Adipocyte (in vitro differentiated cells): ENCODE measurements around the gene MOGAT2.
"Not testable (repeated sequence)": the region's sequence is repeated elsewhere in the genome, so short reads cannot be mapped to it uniquely, and the experiment has no call there.

Experiments used
- DNase-seq: peaks from one replicate; pipeline ENCODE4 v3.0.0-alpha.2; 2015; ENCODE audit warnings: low read depth
- H3K27me3 ChIP-seq: replicated peaks from 2 replicates; pipeline ENCODE4 v1.7.0; 2013; ENCODE audit warnings: mild to moderate bottlenecking, low read length, moderate library complexity; ENCODE audit not compliant: control insufficient read depth, insufficient read depth
- H3K36me3 ChIP-seq: 2 replicates; pipeline ENCODE4 v1.7.0; 2013; ENCODE audit warnings: low read length, mild to moderate bottlenecking, moderate library complexity; ENCODE audit not compliant: control insufficient read depth, insufficient read depth, severe bottlenecking
- H3K4me1 ChIP-seq: 2 replicates; pipeline ENCODE4 v1.7.0; 2013; ENCODE audit warnings: mild to moderate bottlenecking, low read length, moderate library complexity; ENCODE audit not compliant: control insufficient read depth, insufficient read depth
- H3K4me3 ChIP-seq: 2 replicates; pipeline ENCODE4 v1.7.0; 2013; ENCODE audit warnings: mild to moderate bottlenecking, low read length, moderate library complexity
- H3K9ac ChIP-seq: 2 replicates; pipeline ENCODE4 v1.7.0; 2013; ENCODE audit warnings: mild to moderate bottlenecking, low read length, moderate library complexity
- H3K9me3 ChIP-seq: 2 replicates; pipeline ENCODE4 v1.7.0; 2013; ENCODE audit warnings: mild to moderate bottlenecking, low read length, moderate library complexity; ENCODE audit not compliant: control insufficient read depth

MOGAT2 gene

DNA sequence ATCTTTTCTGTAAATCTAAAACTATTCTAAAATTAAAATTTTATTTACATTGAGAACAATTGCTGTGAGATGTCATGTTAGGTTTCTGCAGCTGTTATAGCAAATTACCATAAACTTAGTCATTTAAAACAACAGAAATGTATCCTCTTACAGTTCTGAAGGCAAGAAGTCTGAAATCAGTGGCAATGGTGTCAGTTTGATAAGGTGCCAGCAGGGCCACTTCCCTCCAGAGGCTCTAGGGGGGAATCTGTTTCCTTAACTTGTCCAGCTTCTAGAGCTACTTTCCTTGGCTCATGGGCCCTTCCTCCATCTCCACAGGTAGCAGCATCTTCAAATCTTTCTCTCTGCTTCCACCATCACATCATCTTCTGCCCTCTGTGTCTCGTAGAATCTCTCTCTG lies 23.0 kb downstream of the MOGAT2 start:
- Histone ChIP-seq H3K36me3 (no peaks in the 10 kb centered on the region), H3K9ac (no peak overlapping the region), H3K9me3 (no peaks in the 10 kb centered on the region), H3K27me3 (no peaks in the 10 kb centered on the region), H3K4me3 (no peak overlapping the region), H3K4me1 (peaks cover 23% of the 10 kb centered on the region)
- no peak for DNase-seq

DNA sequence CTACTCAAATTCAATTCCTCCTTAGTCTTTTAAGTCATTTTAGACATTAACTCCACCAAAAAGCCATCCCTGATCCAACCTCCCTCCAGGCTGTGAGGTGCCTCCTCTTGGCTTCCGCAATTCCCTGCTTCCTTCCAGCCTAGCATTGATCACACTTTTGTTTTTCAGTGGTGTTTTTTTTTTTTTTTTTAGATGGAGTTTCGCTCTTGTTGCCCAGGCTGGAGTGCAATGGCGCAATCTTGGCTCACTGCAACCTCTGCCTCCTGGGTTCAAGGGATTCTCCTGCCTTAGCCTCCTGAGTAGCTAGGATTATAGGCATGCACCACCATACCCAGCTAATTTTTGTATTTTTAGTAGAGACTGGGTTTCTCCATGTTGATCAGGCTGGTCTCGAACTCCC lies 25.5 kb downstream of the MOGAT2 start:
- H3K9ac ChIP-seq, H3K4me3 ChIP-seq, H3K27me3 ChIP-seq, H3K36me3 ChIP-seq, DNase-seq, H3K9me3 ChIP-seq: not testable (repeated sequence)
- H3K4me1 ChIP-seq = peaks cover 23% of the 10 kb centered on the region

GRCh38 chr11:75743711-75744563 lies 26.3 kb downstream of the MOGAT2 start:
- DNase-seq = no peak

GRCh38 chr11:75745807-75746206 lies 28.2 kb downstream of the MOGAT2 start:
- Histone ChIP-seq H3K4me3 (no peak overlapping the region), H3K9me3 (no peaks in the 10 kb centered on the region), H3K27me3 (no peaks in the 10 kb centered on the region), H3K36me3 (no peaks in the 10 kb centered on the region), H3K4me1 (peaks cover 23% of the 10 kb centered on the region), H3K9ac (no peak overlapping the region)
- no peak for DNase-seq

More at GRCh38 chr11:75743711-75744563, 26.3 kb downstream of the MOGAT2 start:
- Histone ChIP-seq H3K4me3 (no peak overlapping the region), H3K9ac (peak overlapping the region; percentile 49), H3K27me3 (no peaks in the 10 kb centered on the region), H3K9me3 (no peaks in the 10 kb centered on the region), H3K36me3 (no peaks in the 10 kb centered on the region), H3K4me1 (peaks cover 23% of the 10 kb centered on the region)

DNA sequence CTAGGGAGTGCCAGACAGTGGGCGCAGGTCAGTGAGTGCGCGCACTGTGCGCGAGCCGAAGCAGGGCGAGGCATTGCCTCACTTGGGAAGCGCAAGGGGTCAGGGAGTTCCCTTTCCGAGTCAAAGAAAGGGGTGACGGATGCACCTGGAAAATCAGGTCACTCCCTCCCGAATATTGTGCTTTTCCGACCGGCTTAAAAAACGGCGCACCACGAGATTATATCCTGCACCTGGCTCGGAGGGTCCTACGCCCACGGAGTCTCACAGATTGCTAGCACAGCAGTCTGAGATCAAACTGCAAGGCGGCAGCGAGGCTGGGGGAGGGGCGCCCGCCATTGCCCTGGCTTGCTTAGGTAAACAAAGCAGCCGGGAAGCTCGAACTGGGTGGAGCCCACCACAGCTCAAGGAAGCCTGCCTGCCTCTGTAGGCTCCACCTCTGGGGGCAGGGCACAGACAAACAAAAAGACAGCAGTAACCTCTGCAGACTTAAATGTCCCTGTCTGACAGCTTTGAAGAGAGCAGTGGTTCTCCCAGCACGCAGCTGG lies 31.2 kb downstream of the MOGAT2 start:
- H3K9me3 ChIP-seq, H3K27me3 ChIP-seq, H3K4me3 ChIP-seq, H3K9ac ChIP-seq, H3K36me3 ChIP-seq, DNase-seq: not testable (repeated sequence)
- H3K4me1 ChIP-seq = peaks cover 13% of the 10 kb centered on the region

DNA sequence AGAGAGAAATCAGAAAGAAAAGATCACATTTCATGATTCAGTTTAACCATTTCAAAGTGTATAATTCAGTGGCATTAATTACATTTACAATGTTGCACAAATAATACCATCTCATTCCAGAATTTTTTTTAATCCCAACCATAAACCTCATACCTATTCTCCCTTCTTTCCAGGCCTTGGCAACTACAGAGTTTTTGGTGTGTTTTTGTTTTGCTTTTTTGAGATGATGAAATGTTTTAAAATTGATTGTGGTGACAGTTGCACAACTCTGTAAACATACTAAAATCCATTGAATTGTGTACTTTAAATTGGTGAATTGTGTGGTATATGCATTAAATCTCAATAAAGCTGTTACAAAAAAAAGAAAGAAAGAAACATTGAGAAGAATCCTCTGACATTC lies 37.3 kb downstream of the MOGAT2 start:
- H3K4me1 ChIP-seq, H3K9me3 ChIP-seq, H3K4me3 ChIP-seq, H3K36me3 ChIP-seq, DNase-seq, H3K27me3 ChIP-seq, H3K9ac ChIP-seq: not testable (repeated sequence)

DNA sequence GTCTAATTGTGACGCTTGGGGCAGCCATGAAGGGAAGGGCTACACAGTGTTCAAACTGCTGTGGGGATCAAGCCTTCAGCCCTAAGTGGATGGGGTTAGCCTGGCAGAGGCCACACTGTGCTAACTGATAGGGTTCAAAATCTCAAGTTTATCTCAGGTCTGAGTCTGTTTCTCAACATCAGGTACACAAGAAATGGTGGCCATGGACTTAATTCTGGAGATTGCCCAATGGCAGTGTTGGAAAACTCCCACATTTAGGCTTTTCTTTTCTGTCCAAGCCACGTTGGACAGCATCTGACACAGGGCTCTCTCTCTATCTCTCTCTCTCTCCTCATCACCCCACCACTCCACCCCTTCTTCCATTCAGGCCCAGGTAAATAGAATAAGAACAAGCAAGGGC lies 40.0 kb downstream of the MOGAT2 start:
- no peaks in the 10 kb centered on the region for H3K36me3 ChIP-seq
- no peak overlapping the region for H3K4me3 ChIP-seq
- no peaks in the 10 kb centered on the region for H3K9me3 ChIP-seq
- H3K4me1 ChIP-seq = peaks cover 37% of the 10 kb centered on the region
- H3K9ac ChIP-seq = no peak overlapping the region
- no peaks in the 10 kb centered on the region for H3K27me3 ChIP-seq
- DNase-seq = no peak

- Histone ChIP-seq H3K9me3 (no peaks in the 10 kb centered on the region), H3K27me3 (no peaks in the 10 kb centered on the region), H3K4me1 (peaks cover 56% of the 10 kb centered on the region), H3K4me3 (no peak overlapping the region), H3K9ac (no peak overlapping the region), H3K36me3 (no peaks in the 10 kb centered on the region)
- no peak for DNase-seq
These were observed 42.2 kb downstream of the MOGAT2 start for GRCh38 chr11:75759832-75760231.

DNA sequence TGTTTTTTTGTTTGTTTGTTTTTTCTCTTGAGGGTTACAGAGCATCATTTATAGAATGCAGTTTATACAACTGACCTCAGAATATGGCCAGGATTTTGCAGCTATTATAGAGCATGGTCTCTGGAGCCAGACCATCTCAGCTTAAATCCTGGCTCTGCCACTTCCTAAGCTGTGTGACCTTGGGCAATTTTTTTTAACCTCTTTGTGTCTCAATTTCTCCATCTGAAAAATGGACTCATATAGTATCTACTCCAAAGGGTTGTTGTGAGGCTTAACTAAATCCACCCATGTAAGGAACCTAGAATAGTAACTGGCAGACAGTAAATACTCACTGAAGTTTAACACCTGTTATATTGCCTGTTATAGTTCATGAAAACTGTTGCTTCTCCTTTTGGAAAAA lies 42.6 kb downstream of the MOGAT2 start:
- Histone ChIP-seq H3K27me3 (no peaks in the 10 kb centered on the region), H3K36me3 (no peaks in the 10 kb centered on the region), H3K9ac (peak overlapping the region; percentile 67), H3K4me3 (no peak overlapping the region), H3K4me1 (peaks cover 53% of the 10 kb centered on the region), H3K9me3 (no peaks in the 10 kb centered on the region)
- DNase-seq = no peak

GRCh38 chr11:75760710-75761493 lies 43.3 kb downstream of the MOGAT2 start:
- DNase-seq = peak; percentile 54
- Histone ChIP-seq H3K36me3 (no peaks in the 10 kb centered on the region), H3K4me1 (peaks cover 51% of the 10 kb centered on the region), H3K27me3 (no peaks in the 10 kb centered on the region), H3K9ac (peak overlapping the region; percentile 72), H3K4me3 (peak overlapping the region; percentile 27), H3K9me3 (no peaks in the 10 kb centered on the region)

DNA sequence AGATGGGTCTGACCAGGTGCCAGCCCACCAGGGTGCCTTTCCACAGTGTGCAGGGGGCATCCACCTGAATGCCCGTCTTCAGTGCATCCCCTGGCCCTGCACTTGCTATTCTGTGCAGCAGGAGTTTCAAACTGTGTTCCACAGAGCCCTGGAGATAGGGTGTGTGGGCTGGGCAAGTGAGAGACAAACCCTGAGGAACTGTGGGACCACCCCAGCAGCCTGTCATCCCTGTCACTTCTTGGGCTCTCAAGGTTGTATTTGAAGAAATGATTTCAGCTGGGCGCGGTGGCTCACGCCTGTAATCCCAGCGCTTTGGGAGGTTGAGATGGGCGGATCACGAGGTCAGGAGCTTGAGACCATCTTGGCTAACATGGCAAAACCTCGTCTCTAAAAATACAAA lies 44.5 kb downstream of the MOGAT2 start:
- Histone ChIP-seq H3K4me1 (peaks cover 63% of the 10 kb centered on the region), H3K9ac (peak overlapping the region; percentile 72), H3K27me3 (no peaks in the 10 kb centered on the region), H3K4me3 (no peak overlapping the region), H3K36me3 (no peaks in the 10 kb centered on the region), H3K9me3 (no peaks in the 10 kb centered on the region)
- no peak for DNase-seq
